ENCODE measurements around the gene MTM1. TPM values are rescaled to one million over a fixed set of nuclear protein-coding genes. Genes with fewer than 3 reads are reported as not detected.
A peak's percentile ranks its signal among the peaks of the same experiment; 100 is the strongest.

Gene MTM1
- total RNA-seq, 4 donors from 2014 or later = 12.7 to 73.2 (median 44.7) TPM

GRCh38 chrX:150574559-150575418 lies 6.4 kb downstream of the MTM1 start:
- no peak for DNase-seq
- Histone ChIP-seq H3K4me3 (no peak overlapping the region), H3K9me3 (no peaks in the 10 kb centered on the region), H3K27ac (peak overlapping the region; percentile 92 to 97 (median 93)), H3K4me1 (peaks cover 6 to 70% (median 36%) of the 10 kb centered on the region in 4 donors), H3K36me3 (no peaks in the 10 kb centered on the region), H3K27me3 (no peaks in the 10 kb centered on the region)
- no peak for TF ChIP-seq POLR2AphosphoS5 (IDR thresholded peaks at IDR 0.05)
- TF ChIP-seq, protein P1, sequence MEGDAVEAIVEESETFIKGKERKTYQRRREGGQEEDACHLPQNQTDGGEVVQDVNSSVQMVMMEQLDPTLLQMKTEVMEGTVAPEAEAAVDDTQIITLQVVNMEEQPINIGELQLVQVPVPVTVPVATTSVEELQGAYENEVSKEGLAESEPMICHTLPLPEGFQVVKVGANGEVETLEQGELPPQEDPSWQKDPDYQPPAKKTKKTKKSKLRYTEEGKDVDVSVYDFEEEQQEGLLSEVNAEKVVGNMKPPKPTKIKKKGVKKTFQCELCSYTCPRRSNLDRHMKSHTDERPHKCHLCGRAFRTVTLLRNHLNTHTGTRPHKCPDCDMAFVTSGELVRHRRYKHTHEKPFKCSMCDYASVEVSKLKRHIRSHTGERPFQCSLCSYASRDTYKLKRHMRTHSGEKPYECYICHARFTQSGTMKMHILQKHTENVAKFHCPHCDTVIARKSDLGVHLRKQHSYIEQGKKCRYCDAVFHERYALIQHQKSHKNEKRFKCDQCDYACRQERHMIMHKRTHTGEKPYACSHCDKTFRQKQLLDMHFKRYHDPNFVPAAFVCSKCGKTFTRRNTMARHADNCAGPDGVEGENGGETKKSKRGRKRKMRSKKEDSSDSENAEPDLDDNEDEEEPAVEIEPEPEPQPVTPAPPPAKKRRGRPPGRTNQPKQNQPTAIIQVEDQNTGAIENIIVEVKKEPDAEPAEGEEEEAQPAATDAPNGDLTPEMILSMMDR (IDR thresholded peaks at IDR 0.05) = no peak
- TF ChIP-seq POLR2A (IDR thresholded peaks at IDR 0.05) = no peak
- TF ChIP-seq EP300 (IDR thresholded peaks at IDR 0.05; ENCODE audit: low read depth) = no peak
- intact Hi-C loops (cut with DNase I; ENCODE audit: low total_unique reads) (no loop called here), in situ Hi-C loops (cut with MboI; ENCODE audit: low pct_ligation_motif_present in 1 of 4, low pct_unique_long_range_greater_than_20kb in 1 of 4, low sequenced_read_pairs in 3 of 4) (no loop called here)
- WGBS, 2 donors (ENCODE audit: low coverage in 1 of 2) = 43 to 83% methylated on average over 3 to 13 of the region's 13 CpGs

DNA sequence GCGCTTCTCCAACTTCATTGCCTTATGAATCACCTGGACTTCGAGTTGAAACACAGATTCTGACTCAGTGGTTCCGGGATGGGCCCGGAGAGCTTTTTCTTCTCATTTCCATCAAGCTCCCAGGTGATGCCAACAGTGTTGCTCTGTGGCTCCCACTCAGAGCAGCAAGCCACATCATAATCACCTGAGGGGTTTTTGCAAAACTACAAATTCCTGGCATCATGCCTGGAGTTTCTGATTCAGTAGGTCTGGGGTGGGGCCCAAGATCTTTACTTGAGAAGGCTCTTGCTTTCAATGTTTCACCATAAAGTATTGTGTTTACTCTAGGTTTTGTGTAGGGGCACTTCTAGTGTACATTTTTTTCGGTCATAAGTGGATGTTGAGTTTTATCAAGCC lies 7.0 kb downstream of the MTM1 start:
- in situ Hi-C loops (cut with MboI; ENCODE audit: low pct_ligation_motif_present in 1 of 4, low pct_unique_long_range_greater_than_20kb in 1 of 4, low sequenced_read_pairs in 3 of 4) = no loop called here
- peak overlapping the region; percentile 92 to 97 (median 93) for H3K27ac ChIP-seq
- intact Hi-C loops (cut with DNase I; ENCODE audit: low total_unique reads) = no loop called here

GRCh38 chrX:150577174-150577573 lies 8.8 kb downstream of the MTM1 start:
- no peak for TF ChIP-seq EP300 (IDR thresholded peaks at IDR 0.05; ENCODE audit: low read depth)
- peak in 1 of 3 donors; percentile 27 for TF ChIP-seq POLR2AphosphoS5 (IDR thresholded peaks at IDR 0.05)
- no peak for DNase-seq
- H3K27ac ChIP-seq = peak overlapping the region; percentile 92 to 97 (median 93)
- in situ Hi-C loops (cut with MboI; ENCODE audit: low pct_ligation_motif_present in 1 of 4, low pct_unique_long_range_greater_than_20kb in 1 of 4, low sequenced_read_pairs in 3 of 4) = no loop called here
- WGBS, 2 donors (ENCODE audit: low coverage in 1 of 2) = 33 to 40% methylated on average over 1 of the region's 1 CpG
- H3K9me3 ChIP-seq = no peaks in the 10 kb centered on the region
- H3K4me3 ChIP-seq = no peak overlapping the region
- H3K4me1 ChIP-seq = peaks cover 12 to 58% (median 28%) of the 10 kb centered on the region in 4 donors
- H3K27me3 ChIP-seq = no peaks in the 10 kb centered on the region
- intact Hi-C loops (cut with DNase I; ENCODE audit: low total_unique reads) = no loop called here
- no peaks in the 10 kb centered on the region for H3K36me3 ChIP-seq

More for the DNA sequence above, 7.0 kb downstream of the MTM1 start:
- WGBS, 2 donors (ENCODE audit: low coverage in 1 of 2) = 66% methylated on average over 5 of the region's 5 CpGs; no CpG with 5 or more reads in 1 of the 2 donors
- Histone ChIP-seq H3K36me3 (no peaks in the 10 kb centered on the region), H3K9me3 (no peaks in the 10 kb centered on the region), H3K4me3 (no peak overlapping the region), H3K27me3 (no peaks in the 10 kb centered on the region), H3K4me1 (peaks cover 6 to 70% (median 34%) of the 10 kb centered on the region in 4 donors)
- DNase-seq = peak; percentile 13
- TF ChIP-seq EP300 (IDR thresholded peaks at IDR 0.05; ENCODE audit: low read depth) (no peak), POLR2AphosphoS5 (IDR thresholded peaks at IDR 0.05) (no peak), POLR2A (IDR thresholded peaks at IDR 0.05) (no peak)
- TF ChIP-seq, protein P1 (IDR thresholded peaks at IDR 0.05) = no peak

DNA sequence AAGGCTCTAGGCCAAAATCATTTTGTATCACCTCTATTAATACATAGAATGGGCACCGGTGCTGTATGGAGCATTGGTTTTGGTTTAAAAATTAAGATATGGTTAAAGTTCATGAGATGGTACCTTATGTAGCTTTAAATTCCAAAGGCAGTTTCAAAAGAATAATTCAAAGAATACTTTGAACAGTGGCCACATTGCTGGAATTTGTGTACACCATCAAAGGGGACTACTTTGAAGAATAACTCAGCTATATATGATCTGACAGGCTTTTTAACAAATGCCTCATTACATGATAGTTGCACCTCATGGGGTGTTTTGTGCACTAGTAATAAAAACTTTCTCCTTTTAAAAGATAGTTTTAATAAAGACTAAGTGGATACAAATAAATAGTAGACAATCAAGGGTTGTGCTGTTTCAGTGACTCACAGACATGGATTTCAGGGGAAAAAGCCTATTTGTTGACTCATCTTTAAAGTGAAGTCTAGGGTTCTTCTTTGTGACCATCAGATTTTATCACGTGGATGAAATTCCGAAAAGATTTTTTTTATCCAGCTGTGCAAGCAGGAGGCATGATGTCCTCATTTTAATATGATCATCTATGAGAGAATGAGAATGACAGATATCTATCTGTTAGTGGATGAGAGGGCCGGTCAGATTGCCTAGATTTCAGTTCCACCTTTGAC lies 12.8 kb downstream of the MTM1 start:
- Histone ChIP-seq H3K9me3 (no peaks in the 10 kb centered on the region), H3K36me3 (no peaks in the 10 kb centered on the region), H3K27ac (no peak overlapping the region), H3K27me3 (no peaks in the 10 kb centered on the region), H3K4me3 (no peak overlapping the region), H3K4me1 (peaks cover 0 to 19% (median 8%) of the 10 kb centered on the region in 4 donors)
- no peak for TF ChIP-seq POLR2AphosphoS5 (IDR thresholded peaks at IDR 0.05)
- no peak for TF ChIP-seq EP300 (IDR thresholded peaks at IDR 0.05; ENCODE audit: low read depth)
- no peak for TF ChIP-seq POLR2A (IDR thresholded peaks at IDR 0.05)
- TF ChIP-seq, protein P1 (IDR thresholded peaks at IDR 0.05) = no peak
- no peak for DNase-seq
- 85 to 86% methylated on average over 4 of the region's 4 CpGs for WGBS, 2 donors (ENCODE audit: low coverage in 1 of 2)
- intact Hi-C loops (cut with DNase I; ENCODE audit: low total_unique reads) = no loop called here
- in situ Hi-C loops (cut with MboI; ENCODE audit: low pct_ligation_motif_present in 1 of 4, low pct_unique_long_range_greater_than_20kb in 1 of 4, low sequenced_read_pairs in 3 of 4) = no loop called here
